Measurements from ENCODE around the gene ATP11A.

The ATP11A gene

GRCh38 chr13:112689303-112690245 lies at the start of gene ATP11A:
ATP11A (plus strand) TSS chr13:112690038; CDS start chr13:112690417, 379 bp downstream.
- peak; percentile 95 for DNase-seq (ENCODE audit: low spot score)

GRCh38 chr13:112641456-112642089 lies 48.3 kb upstream of the ATP11A start:
- DNase-seq (ENCODE audit: low spot score): no peak

GRCh38 chr13:112642090-112642460 lies 47.8 kb upstream of the ATP11A start:
- no peak for DNase-seq (ENCODE audit: low spot score)

GRCh38 chr13:112643759-112644459 lies 45.9 kb upstream of the ATP11A start:
- DNase-seq (ENCODE audit: low spot score): no peak

- no peak for DNase-seq (ENCODE audit: low spot score)
Measured at GRCh38 chr13:112645327-112645914, 44.4 kb upstream of the ATP11A start.

- DNase-seq (ENCODE audit: low spot score): no peak
Measured at GRCh38 chr13:112647256-112647655, 42.6 kb upstream of the ATP11A start.

GRCh38 chr13:112648101-112648500 lies 41.7 kb upstream of the ATP11A start:
- no peak for DNase-seq (ENCODE audit: low spot score)

GRCh38 chr13:112648966-112649690 lies 40.7 kb upstream of the ATP11A start:
- no peak for DNase-seq (ENCODE audit: low spot score)

GRCh38 chr13:112651311-112651710 lies 38.5 kb upstream of the ATP11A start:
- no peak for DNase-seq (ENCODE audit: low spot score)

- no peak for DNase-seq (ENCODE audit: low spot score)
Measured at GRCh38 chr13:112651750-112652511, 37.9 kb upstream of the ATP11A start.

GRCh38 chr13:112652512-112653070 lies 37.2 kb upstream of the ATP11A start:
- no peak for DNase-seq (ENCODE audit: low spot score)

GRCh38 chr13:112653071-112653470 lies 36.8 kb upstream of the ATP11A start:
- no peak for DNase-seq (ENCODE audit: low spot score)

- no peak for DNase-seq (ENCODE audit: low spot score)
Measured at GRCh38 chr13:112655913-112656312, 33.9 kb upstream of the ATP11A start.

- no peak for DNase-seq (ENCODE audit: low spot score)
Measured at GRCh38 chr13:112657850-112658445, 31.9 kb upstream of the ATP11A start.

GRCh38 chr13:112658808-112659207 lies 31.0 kb upstream of the ATP11A start:
- no peak for DNase-seq (ENCODE audit: low spot score)

GRCh38 chr13:112661291-112661690 lies 28.5 kb upstream of the ATP11A start:
- no peak for DNase-seq (ENCODE audit: low spot score)

- no peak for DNase-seq (ENCODE audit: low spot score)
Measured at GRCh38 chr13:112664501-112665203, 25.2 kb upstream of the ATP11A start.

GRCh38 chr13:112668924-112669323 lies 20.9 kb upstream of the ATP11A start:
- DNase-seq (ENCODE audit: low spot score): no peak

GRCh38 chr13:112669881-112670499 lies 19.8 kb upstream of the ATP11A start:
- DNase-seq (ENCODE audit: low spot score): no peak

All from D341Med (cell line).